HG02840 (cell line): ENCODE measurements around the gene CACNA2D3.
"Not testable (repeated sequence)": the region's sequence is repeated elsewhere in the genome, so short reads cannot be mapped to it uniquely, and the experiment has no call there.

ENCODE experiments used
- ATAC-seq: cut with Tn5 transposase; IDR thresholded peaks from one replicate; pipeline ENCODE4 v1.9.1; 2021; ENCODE audit warnings: mild to moderate bottlenecking, moderate library complexity, moderate number of reproducible peaks; ENCODE audit not compliant: unreplicated experiment, low FRiP score

CACNA2D3 gene

DNA sequence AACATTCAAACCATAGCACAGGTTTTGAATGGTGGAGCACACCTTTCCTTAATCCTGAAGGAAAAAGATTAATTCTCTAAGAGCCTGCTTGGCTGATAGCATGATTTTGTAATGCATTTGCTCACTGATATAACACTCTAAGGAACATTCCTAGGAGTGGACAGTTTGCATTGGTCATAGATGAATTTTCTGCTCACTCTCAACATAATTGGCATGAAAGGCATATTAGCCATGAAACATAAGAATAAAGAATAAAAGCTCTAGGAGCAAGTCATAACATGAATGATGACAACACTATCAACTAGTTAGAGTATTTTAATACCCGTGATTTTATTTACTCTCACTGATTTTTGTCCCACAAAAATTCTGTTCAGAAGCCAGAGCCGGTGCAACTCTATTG, 839.8 kb downstream of the CACNA2D3 start:
- no peak for ATAC-seq

- no peak for ATAC-seq
These were observed 841.3 kb downstream of the CACNA2D3 start for GRCh38 chr3:54963641-54964040.

GRCh38 chr3:54964081-54964480, 841.7 kb downstream of the CACNA2D3 start:
- no peak for ATAC-seq

- no peak for ATAC-seq
These were observed 843.4 kb downstream of the CACNA2D3 start for GRCh38 chr3:54965746-54966145.

DNA sequence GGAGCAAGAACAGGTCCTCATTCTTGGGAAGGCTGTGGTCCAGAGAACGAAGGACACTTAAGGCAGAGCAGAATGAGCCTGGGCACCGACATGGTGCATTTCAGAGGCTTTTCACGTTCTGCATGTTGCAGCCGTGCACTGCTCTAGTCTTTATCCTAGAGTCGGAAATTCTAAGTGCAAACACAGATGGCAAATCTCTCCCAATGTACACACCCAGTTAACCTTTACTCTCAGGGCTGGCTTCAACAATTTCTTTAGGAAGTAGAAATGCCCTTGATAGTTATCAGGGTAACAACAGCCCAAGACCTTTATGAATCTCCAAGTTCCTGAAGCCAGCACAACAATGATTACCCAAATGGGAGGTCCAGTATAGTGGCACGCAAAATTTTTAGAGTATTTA, 844.6 kb downstream of the CACNA2D3 start:
- no peak for ATAC-seq

- no peak for ATAC-seq
These were observed 845.4 kb downstream of the CACNA2D3 start for GRCh38 chr3:54967731-54968161.

GRCh38 chr3:54968546-54969172, 846.3 kb downstream of the CACNA2D3 start:
- no peak for ATAC-seq

- no peak for ATAC-seq
These were observed 847.3 kb downstream of the CACNA2D3 start for GRCh38 chr3:54969652-54970051.

- no peak for ATAC-seq
These were observed 848.5 kb downstream of the CACNA2D3 start for GRCh38 chr3:54970895-54971294.

- no peak for ATAC-seq
These were observed 855.1 kb downstream of the CACNA2D3 start for GRCh38 chr3:54977439-54977838.

DNA sequence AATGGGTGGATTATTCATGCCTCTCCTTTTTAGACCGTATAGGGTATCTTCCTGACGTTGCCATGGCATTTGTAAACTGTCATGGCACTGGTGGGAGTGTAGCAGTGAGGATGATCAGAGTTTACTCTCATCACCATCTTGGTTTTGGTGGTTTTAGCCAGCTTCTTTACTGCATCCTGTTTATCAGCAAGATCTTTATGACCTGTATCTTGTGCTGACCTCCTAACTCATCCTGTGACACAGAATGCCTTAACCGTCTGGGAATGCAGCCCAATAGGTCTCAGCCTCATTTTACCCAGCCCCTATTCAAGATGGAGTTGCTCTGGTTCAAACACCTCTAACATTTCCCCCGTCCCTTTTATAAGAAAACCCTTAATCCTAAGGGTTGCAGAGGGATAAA, 855.6 kb downstream of the CACNA2D3 start:
- not testable (repeated sequence) for ATAC-seq

- ATAC-seq = no peak
These were observed 860.5 kb downstream of the CACNA2D3 start for GRCh38 chr3:54982807-54983206.

- ATAC-seq = no peak
These were observed 861.1 kb downstream of the CACNA2D3 start for GRCh38 chr3:54983266-54984099.

DNA sequence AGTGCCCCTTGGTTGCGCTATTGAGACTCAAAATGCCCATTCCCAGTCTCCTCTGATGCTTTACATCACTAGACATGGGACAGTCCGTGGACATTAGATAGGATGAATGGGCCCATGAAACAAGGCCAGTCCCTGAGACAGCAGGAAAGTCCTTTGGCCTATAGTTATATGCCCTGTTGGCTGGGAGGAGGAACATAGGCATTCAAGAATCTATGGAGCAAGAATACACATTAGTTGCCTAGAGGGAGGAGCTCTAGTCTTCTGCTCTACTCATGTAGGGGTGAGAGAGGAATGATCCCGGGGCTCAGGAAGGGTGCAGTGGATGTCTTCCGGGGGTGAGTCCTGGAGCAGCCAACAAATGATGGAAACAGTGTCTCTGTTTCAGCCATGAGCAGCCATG, 863.5 kb downstream of the CACNA2D3 start:
- ATAC-seq = no peak

DNA sequence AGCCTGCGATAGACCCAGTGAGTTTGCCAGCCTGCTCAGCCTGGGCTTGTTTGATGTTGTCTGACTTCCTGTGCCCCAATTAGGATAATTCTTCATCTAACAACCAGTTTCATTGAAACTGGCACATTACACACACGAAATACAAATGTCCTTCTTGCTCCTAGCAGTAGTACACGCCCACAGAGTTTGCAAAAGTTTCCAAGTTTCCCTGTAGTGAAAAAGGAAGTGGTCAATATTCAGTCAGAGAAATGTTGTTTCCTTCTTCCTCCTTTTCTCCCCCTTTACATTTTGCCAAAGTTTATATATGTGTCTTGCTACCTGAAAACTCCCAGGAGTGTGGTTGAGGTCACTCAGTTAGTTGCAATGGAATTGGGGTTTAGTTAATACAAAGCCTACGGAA, 863.9 kb downstream of the CACNA2D3 start:
- ATAC-seq = no peak

DNA sequence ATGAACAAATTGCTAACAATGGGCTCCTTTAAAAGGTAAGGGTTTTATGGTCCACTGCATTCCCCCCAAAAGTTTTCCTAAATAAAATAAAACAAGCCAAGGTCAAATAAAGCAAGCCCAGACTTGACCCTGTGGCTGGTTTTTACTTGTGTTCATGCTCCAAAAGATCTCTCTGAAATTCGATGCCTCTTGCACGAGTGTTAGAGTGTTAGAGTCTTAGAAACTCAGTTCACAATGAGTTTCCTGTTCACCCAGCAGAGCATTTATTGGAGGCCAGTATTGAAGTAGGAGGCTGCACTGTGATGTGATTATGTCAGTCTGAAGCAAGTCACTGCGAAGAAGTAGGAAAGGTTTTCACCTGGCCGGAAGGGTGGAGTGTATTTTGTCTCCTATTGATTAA, 865.4 kb downstream of the CACNA2D3 start:
- no peak for ATAC-seq

DNA sequence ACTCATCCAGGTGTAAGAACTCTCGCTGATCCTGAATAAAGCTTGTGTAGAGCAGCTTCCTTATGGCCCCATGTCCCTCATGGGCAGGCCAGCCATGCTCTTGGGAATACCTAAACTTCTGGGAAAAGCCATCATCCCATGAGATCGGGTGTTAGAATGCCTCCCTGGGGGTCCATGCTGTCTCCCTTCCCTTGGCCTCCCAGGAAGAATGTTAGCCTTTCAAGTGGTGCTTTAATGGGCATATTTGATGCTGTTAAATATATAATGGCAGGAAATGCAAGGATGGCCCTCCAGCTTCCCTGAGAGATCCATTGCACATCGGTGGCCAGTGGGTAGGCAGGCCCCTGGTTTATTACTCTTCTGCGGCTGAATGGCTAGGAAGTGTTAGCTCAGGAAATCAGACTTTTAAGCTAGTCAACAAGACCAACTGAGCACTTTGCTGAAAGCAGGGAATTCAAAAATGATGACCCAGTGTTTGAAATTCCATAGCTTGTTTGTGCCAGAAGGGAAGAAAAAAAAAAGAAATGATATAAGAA, 866.0 kb downstream of the CACNA2D3 start:
- no peak for ATAC-seq

- ATAC-seq = no peak
These were observed 866.7 kb downstream of the CACNA2D3 start for GRCh38 chr3:54988838-54989630.

DNA sequence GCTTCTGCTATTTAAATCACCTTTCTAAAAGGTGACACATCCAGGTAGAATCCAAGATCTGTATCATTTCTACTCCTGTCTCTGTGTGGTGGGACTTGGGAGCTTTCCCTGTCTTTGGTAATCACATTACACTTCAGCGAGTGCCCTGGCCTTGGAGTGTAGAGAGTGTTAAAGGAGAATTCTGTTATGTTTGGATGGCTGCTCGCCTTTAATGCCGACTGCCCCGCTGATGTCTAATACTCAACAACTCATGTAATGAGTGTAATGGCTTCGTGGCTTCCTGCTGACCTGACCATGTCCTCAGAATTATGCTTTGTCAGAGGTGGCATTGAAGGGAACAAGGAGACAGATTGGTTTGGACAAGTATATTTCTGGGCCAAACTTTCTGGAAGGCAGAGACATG, 871.8 kb downstream of the CACNA2D3 start:
- no peak for ATAC-seq

DNA sequence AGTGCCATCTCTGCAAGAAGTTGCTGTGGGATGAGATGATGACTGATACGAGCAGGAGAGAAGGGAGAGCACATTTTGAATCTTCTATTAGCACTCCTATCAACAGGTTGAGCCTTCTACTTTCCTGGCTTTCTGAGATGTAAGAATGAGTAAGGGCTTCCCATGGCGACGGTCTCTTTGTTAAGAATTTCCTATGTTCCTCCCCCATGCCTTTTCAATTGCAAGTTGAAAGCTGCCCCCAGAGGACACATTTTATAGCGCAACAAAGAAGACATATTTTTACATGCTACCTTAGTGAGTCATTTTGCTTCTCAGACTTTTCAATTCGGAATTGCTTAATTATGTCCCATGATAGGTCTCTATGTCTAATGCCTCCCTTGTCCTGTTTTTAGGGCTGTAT, 876.8 kb downstream of the CACNA2D3 start:
- no peak for ATAC-seq

- no peak for ATAC-seq
These were observed 877.5 kb downstream of the CACNA2D3 start for GRCh38 chr3:54999811-55000210.
